NCI-H1092 treated with DMSO at 0.1 percent for 48 hours (cell line): Measurements from ENCODE around the gene EPHB6.

Experiments used
- DNase-seq: peaks from one replicate; lab custom pipeline; 2025; lab: John Stamatoyannopoulos, UW

EPHB6 gene

DNA sequence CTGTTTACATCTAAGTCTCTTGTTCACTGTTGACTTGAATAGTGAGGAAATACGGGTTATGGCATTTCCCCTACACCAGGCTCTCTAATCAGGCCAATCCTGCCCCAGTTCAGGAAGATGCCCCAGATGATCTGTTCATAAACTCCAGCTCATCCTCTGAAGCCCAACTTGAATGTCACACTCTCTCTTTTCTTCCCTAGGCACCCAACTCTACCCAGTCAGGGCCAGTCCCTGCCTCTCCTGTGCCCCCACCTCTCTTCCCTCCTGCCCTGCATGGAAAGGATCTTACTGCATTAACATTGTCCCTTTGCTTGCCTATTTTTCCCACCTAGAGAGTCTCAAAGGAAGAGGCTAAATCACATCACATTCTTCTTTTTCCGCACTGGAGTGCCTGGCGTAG, 41.3 kb downstream of the EPHB6 start:
- no peak for DNase-seq

DNA sequence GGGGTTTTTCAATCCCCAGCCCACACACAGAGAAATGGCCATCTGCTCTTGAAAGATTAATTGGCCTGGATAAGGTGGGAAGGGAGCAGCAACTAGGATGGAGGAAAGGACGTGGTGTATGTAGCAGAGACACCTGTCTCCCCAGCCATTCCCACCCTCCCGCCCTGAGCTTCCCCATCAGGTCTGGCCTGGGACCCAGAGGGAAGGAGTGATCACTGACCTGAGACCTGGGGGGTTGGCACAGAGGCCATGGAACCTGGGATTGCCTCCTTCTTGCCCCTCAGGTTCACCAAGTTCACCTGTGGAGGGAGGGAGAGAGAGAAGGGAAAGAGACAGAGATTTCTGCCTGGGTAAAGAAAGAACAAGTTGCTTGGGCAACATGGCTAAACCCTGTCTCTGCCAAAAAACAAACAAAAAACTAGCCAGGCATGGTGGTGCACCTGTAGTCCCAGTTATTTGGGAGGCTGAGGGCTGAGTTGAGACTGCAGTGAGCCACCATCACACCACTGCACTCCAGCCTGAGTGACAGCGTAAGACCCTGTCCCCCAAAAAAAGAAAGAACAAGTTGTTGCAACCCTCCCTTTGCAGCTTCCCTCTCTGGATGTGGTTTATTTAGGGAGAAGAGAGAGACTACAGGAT, 42.0 kb downstream of the EPHB6 start:
- DNase-seq: no peak

DNA sequence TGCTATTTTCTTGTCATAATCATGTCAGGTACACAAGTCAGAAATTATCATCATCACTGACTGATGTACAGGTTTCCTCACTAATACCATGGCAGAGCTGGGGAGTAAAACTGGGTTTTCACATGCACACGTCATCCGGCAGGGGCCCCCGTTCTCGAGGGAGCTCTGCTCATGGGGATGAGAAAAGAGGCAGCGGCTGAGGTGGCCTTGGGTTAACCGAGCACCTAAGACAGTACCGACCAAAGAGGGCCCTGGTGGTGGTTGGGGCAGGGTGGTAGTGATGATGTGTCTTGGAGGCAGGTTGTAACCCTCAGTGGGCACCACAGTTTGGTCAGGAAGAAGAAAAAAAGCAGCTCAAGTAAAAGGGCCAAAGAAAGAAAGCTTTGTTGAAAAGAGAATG, 42.8 kb downstream of the EPHB6 start:
- DNase-seq: no peak

DNA sequence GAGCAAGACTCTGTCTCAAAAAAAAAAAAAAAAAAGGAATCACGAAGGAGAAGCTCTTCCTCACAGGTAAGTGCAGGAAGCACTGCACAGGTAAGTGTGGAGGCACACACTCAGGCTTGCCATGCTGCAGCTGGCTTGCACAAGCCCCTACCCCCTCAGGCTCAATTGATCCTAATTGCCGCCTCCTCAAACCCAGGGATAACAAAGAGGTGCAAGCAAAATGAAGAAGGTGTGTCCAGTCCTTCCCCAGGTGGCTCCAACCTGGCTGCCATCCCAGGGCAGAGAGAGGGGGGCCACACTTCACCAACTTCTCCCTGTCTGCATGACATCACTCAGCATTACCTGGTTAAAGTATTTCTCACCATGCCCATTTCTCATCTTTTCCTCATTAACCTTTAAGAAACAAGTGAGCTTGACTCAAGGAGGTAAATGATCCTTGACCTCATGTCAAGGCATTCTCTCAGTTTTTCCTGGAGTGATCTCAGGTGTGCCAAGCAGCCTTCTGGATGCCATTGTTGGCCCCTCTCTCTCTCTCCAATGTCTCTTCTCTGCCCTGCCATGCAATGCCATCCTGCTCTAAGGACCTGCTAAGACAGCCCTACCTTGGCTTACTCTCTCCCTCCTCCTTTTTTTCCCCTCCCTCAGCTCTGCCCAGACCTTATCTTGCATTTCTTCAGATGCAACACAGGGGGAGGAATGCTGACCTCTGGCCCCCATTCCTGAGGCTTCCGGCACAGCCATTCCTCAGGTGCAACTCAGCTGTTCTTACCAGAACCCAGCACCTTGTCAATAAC, 43.7 kb downstream of the EPHB6 start:
- no peak for DNase-seq

DNA sequence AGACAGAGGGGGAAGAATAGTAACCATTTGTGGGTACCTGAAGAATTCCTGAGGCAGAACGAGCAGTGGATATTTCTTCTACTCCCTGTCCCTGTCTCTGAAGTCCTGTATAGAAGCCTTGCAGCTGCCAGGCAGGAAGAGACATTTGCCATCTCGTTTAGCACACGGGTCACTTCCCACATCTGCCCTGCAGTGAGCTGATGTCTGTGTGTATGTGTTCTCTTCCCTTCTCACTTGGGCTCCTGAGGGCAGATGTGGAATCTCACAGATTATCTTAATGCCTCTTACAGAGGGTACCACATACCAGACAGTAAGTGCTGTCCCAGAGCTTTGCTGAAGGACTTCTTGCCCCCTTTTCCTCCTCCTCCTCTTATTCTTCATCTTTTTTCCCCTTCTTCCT, 44.8 kb downstream of the EPHB6 start:
- no peak for DNase-seq

DNA sequence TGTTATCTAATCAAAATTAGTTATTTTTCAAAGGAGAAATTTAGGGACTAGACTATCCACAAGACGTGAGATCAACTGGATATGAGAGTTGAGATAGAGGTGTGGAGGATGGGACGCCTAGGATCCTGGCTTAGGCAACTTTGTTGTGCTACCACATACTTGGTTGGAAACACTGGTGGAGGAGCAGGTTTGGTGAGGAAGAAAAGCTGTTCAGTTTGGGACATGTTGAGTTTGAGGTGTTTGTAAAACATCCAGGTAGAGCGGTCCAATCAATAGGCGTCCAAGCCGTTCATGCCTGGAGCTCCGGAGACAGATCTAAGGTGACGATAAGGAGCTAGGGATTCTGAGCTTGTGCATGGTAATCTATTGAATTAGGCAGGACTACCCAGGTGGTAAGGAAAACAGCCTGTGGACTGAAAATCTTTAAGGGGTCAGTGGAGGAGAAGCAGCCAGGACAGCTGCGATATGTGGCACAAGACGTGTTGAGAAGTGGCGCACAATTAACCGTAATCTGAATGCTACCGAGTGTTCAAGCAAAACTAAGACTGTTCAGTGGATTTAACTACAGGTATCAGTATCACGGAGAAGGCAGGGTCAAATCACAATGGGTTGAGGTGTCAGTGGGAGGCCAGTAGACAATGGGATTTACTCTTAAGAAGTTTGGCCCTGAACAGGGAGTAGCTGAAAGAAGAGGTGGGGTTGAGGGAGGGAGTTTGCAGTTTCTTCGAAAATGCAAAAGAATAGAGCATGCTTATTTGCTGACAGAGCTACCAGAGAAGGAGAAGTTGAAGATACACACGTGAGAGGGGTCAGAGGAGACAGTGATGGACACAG, 46.8 kb downstream of the EPHB6 start:
- DNase-seq: no peak

DNA sequence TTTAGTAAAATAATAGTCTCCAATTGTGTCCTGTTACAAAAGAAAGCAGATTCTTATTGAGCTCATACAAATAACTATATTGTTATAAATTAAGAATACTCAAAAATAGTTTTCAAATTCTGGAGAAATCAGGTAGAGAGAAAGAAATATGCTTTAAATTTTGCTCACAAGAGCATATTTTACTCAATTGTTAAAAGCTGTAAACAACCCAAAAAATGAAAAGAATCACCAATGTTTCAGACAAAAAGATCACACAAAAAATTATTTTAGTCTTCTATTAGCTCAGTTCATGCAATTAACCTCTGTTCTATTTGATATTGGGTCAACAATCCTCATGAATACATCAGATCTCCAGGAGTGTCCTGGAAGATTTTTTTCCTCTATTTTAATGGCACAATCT, 49.3 kb downstream of the EPHB6 start:
- no peak for DNase-seq

DNA sequence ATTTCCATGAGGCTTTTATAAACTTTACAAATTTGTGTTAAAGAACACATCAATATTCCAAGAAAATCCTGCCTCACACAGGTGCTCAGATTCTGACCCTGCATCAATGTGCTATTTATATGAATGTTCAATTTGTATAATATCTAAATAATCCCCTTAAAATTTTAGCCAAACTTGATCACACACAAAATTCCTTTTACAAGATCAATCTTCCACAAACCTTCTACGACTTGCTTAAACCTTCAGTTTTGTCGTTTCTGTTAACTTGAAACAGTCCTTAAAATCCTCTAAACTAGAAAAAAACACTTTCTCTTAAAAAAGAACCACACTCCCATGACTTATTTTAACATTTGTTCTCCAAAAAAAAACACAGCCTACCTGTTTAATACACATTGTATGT, 50.9 kb downstream of the EPHB6 start:
- DNase-seq: no peak

DNA sequence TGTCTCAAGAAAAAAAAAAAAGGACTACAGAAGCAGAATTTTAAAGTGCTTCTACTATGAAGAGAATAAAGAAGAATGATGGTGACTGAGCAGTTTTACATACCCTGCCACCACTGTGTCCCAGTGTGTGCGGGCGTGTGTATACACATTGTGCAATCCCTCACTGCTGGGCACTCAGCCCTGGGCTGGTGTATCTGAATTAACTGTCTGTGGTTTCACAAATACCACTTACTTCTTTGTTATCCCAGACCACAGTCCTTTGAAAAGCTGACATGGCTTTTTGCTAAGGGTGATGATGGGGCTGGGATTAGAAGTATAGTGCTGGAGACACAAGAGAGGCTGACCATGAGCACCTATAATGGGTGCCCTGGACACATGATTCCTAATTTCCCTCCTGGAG, 51.8 kb downstream of the EPHB6 start:
- DNase-seq: no peak

DNA sequence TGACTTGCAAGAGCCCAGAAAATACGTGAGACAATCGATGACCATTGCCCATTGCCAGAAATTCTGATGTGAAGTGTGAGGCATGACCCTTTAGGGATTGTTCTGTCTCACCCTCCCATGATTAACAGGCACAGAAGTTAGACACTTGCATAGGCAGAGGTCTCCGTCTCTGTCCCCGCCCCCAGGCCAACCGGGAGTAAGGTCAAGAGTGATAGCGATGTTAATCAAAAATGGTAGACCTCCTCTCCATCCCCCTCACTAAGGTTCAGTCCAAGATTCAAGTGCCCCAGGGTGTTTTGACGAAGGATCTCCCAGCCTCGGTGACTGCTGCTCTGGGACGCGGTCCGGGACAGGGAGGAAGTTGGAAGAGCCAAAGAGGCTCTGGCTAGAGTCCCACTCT, 53.4 kb downstream of the EPHB6 start:
- DNase-seq: no peak

DNA sequence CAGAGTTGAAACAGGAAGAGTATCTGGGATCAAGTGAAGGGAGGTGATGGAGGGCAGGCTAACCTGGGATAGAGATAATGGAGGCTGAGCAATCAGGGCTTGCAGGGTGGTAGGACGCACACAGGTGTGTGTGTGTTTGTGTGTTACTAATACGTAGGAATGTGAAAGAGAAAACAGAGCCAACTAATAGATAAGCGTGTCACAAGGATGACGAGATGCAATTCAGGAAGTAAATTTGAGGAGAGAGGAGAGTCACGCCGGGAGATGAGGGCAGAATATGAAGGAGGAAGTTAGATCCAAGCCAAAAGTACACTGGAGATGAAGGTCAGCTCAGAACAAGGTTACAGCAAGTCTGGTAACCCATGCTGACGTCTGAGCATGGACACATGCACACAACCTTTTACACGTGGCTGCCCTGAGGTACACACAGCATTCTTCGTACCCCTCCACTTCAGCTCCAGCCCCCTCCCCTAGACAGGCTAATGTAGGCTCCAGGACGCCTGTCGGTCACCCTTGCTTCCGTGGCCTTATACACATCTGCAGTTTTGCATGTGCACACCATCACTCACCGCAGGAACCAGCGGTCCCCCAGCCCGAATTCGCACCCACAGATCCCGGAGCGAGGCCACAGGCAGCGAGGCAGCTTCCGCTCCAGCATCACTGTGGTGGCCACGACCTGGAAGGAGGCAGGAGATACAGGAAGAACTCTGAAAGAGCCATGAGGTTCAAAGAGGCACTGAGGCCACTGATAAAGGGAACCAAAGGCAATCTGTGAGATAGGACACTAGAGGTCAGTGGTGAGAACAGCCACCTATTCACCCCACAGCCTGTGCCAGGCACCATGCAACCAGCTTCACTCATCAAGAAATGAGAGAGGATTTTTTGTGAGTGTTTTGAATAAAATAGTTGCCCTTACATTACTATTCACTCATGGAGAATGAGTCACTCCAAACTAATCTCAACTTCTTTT, 54.3 kb downstream of the EPHB6 start:
- no peak for DNase-seq

DNA sequence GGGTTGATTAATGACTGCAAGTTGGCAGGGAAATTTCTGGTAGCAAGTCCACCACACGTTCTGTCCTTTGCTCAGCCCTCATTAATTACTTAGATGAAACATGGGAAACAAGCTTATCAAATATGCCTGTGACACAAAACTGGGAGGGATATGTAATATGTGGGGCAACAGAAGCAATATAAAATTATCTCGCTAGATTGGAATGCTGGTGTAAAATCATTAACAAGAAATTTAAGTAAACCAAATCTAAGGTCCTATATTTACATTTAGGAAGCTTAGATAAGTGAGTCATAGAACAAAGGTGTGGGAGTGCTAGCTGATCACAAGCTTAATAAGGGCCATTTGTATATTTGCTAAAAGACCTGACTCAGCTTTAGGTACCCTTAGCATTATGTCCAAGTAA, 55.2 kb downstream of the EPHB6 start:
- no peak for DNase-seq

DNA sequence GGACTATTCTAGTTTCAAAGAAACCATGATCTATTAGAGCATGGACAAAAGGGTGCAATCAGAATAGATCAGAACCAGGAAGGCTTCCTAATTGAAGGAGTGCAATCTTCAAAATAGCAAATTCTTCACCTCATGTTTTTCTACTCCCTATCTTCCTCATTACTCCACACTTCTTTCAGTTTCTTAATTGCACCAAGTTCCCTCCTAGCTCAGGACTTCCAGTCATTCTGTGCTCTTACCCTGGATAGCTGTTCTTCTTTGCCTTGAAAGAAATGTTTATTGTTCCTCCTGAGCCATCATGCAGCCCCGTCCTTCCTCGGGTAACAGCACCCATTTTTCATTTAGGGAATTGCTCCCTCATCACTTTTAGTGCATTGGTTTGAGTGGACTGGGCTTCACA, 55.6 kb downstream of the EPHB6 start:
- DNase-seq: no peak

DNA sequence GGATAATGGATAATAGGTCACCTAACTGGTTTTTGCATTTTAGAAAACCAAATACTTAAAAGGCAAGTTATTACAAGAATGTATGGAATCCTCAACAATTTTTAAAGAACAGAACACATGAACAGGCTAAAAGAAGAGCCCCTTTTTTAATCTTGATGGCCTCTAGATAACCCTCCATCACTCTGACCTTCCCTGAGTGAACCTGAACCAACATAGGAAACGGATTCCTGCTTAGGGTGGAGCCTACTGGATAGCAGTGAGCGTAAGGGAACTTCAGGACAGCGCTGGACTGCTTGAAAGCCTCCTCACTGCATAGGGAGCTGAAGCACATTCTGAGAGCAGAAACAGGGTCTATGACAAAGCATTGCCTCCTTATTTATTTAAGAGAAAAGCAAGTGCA, 58.2 kb downstream of the EPHB6 start:
- no peak for DNase-seq

DNA sequence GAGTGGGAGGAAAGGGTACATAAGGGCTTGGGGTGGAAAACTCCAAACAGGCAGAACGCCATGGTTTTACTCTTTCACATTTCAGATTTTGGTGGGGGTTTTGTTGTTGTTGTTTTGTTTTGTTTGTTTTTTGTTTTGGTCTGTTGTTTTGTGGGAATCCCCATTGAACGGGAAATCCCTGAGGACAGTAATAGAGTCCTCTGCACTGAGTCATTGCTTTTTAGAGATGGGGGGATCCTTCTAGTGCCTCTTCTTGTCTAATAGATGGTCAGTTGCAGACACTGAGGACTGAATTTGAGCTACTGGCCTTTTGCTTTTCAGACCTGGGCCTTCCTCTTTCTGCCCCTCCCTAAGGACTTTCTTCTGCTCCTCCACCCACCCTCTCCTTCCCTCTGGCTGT, 58.7 kb downstream of the EPHB6 start:
- no peak for DNase-seq

DNA sequence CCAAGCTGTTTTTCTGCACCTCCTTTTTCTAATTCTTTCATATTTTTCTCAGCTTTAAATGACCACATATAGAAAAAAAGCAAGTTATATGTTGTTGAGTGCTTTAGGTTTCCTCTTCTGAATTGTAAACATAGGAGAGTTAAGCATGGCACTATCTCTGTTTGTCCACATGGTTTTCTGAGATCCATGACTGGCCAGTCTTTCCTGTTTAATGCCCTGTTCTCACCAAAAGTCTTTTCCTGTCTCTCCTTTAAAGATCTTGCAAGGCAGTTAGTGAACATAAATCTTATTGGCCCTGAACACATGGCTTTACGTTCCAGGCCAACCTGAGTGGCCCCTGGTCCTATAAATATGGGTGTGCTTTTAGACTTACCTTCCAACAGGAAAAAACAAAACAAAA, 59.2 kb downstream of the EPHB6 start:
- DNase-seq: no peak

DNA sequence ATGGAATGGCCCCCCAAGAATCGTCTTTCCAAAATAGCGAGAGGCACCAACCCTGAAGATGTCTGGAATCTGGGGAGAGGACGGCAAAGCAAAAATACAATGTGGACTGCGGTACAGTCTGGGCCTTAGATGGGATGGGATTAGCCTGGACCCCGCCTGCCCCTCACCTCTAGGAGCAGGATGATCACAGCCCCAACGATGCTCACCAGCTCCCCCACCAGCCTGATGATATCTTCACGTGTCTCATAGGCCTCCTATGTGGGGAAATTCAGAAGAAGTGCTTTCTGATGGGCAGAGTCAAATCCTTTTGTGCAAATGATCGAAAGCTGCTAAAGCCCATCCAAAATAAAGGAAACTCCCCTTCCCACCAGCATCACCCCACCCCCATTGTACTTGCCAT, 60.4 kb downstream of the EPHB6 start:
- DNase-seq: no peak

DNA sequence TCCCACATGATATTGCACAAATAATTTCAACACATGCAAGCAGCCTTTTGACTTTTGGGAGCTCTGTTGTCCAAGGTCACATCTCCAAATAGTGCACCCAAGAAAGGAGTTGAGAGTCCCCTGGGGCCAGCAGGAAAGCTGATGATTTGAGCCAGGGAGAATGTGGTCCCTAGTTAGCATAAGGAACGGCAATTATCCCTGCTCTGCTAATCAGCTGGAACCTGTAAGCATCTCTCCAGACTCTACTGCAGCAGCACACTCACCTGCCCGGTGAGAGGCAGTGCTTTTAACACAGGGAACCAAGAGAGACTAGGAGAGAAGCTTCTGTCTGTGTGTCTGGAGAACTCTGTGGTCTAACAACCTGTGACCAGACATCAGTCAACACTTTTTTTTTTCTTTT, 61.6 kb downstream of the EPHB6 start:
- no peak for DNase-seq

DNA sequence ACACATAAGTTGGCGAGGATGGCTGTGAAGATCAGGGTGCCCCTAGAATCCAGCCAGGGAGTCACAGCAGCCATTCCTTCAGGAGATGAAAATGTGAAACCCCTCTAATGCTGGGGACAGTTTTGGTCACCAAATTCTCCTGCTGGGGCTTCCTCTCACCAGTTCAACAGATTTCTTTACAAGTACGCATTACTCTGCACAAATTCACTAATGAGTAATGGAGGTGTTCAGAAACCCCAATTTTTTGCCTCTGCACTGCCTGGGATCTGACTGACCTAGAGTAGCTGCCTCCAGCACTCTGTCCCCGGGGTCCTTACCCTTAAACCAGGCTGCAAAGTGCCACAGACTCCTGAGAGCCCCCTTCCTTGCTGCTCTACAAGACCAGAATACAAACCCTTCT, 62.6 kb downstream of the EPHB6 start:
- no peak for DNase-seq

DNA sequence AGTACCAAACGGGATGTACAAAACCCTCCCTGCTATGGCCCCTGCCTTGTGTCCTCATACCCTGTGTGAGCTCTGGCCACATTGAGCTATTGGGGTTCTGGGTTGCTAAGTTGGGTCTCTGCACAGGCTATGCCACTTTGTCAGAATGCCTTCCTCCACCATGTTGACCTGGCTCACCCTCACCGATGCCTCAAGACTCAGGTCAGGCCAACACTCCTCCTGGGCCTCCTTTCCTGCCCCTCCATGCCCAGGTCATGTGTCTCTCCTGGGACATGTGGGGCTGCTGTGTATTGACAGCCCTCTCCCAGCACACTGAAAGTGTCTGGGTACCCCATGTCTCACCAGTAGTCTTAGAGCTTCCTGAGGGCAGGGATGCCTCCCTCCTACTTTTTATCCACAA, 64.0 kb downstream of the EPHB6 start:
- no peak for DNase-seq

DNA sequence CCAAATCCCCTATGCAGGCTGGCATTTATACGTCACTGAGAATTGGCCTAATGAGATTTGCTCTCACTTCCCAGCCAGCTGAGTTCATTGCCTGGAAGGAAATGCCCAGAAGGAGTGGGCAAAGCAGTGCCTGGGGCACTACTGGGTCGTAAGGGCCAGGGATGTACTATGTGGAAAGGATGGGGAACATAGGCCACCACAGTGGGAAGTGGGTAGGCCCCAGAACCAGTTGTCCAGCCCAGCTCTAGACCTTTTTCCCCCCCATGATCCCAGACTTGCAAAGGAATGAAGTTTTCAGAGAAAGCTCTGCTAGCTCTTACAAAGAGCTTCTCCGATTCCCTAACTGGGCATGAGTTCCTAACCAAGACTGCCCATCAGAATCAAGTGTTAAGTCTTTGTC, 64.8 kb downstream of the EPHB6 start:
- no peak for DNase-seq
